GM12891 (cell line): ENCODE measurements around the gene CNRIP1.

Source experiments
- POLR2A ChIP-seq: IDR thresholded peaks from 2 replicates; pipeline ENCODE4 v1.6.1; 2011; ENCODE audit warnings: low read depth, low read length, control low read depth
- SPI1 ChIP-seq: IDR thresholded peaks from 2 replicates; pipeline ENCODE4 v1.6.1; 2011; ENCODE audit warnings: low read depth, low read length, control low read depth

- TF ChIP-seq POLR2A, result no peak
- TF ChIP-seq SPI1, result no peak
Observed at GRCh38 chr2:68363721-68364120, 44.0 kb upstream of the CNRIP1 start.
